ENCODE data around the gene RAB20.

The RAB20 gene

DNA sequence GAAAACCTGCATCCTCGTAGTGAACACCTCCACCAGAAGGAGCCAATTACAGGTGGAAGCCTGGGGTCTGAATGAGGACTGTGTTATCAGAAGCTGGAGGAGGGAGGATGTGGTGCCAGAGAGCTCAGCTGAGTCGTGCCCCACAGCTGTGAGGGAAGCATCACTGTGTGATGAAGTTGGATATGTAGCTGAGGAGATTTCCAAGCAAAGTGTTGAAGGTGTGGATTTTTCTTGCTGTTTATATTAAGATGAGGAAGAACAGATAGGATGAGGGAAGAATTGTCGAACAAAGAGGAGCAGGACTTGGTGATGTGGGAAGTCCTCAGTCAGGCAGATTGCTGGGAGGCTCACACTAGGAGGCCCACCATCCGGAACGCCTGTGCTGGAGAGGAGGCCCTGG, 4.4 kb downstream of the RAB20 start:
- ATAC-seq: no peak
- TF ChIP-seq ESRRG (CRISPR knock-in tag; IDR thresholded peaks at IDR 0.05) (no peak), CSRNP3 (CRISPR knock-in tag; IDR thresholded peaks at IDR 0.05) (no peak), ZNF8 (CRISPR knock-in tag; IDR thresholded peaks at IDR 0.05) (no peak), SNAI2 (CRISPR knock-in tag; IDR thresholded peaks at IDR 0.05) (no peak), ISL1 (CRISPR knock-in tag; IDR thresholded peaks at IDR 0.05) (no peak), BACH2 (CRISPR knock-in tag; IDR thresholded peaks at IDR 0.05; ENCODE audit: borderline replicate concordance) (no peak), ARNTL (CRISPR knock-in tag; IDR thresholded peaks at IDR 0.05; ENCODE audit: borderline replicate concordance, low read depth) (no peak), TOX (CRISPR knock-in tag; IDR thresholded peaks at IDR 0.05; ENCODE audit: borderline replicate concordance) (no peak), ZFP3 (CRISPR knock-in tag; IDR thresholded peaks at IDR 0.05) (no peak), OSR1 (CRISPR knock-in tag; IDR thresholded peaks at IDR 0.05) (no peak), ZNF70 (CRISPR knock-in tag; IDR thresholded peaks at IDR 0.05) (no peak), PPARA (CRISPR knock-in tag; IDR thresholded peaks at IDR 0.05; ENCODE audit: borderline replicate concordance) (no peak), GLIS3 (CRISPR knock-in tag; IDR thresholded peaks at IDR 0.05) (no peak), ZNF565 (CRISPR knock-in tag; conservative IDR thresholded peaks at IDR 0.05; ENCODE audit: low read depth) (no peak), TCF4 (CRISPR knock-in tag; IDR thresholded peaks at IDR 0.05; ENCODE audit: borderline replicate concordance) (no peak), ZC3H10 (CRISPR knock-in tag; IDR thresholded peaks at IDR 0.05) (no peak), POU6F1 (CRISPR knock-in tag; IDR thresholded peaks at IDR 0.05; ENCODE audit: borderline replicate concordance, low read depth) (no peak)
- TF ChIP-seq, protein P1, sequence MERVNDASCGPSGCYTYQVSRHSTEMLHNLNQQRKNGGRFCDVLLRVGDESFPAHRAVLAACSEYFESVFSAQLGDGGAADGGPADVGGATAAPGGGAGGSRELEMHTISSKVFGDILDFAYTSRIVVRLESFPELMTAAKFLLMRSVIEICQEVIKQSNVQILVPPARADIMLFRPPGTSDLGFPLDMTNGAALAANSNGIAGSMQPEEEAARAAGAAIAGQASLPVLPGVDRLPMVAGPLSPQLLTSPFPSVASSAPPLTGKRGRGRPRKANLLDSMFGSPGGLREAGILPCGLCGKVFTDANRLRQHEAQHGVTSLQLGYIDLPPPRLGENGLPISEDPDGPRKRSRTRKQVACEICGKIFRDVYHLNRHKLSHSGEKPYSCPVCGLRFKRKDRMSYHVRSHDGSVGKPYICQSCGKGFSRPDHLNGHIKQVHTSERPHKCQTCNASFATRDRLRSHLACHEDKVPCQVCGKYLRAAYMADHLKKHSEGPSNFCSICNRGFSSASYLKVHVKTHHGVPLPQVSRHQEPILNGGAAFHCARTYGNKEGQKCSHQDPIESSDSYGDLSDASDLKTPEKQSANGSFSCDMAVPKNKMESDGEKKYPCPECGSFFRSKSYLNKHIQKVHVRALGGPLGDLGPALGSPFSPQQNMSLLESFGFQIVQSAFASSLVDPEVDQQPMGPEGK (CRISPR knock-in tag; IDR thresholded peaks at IDR 0.05; ENCODE audit: borderline replicate concordance): no peak
- TF ChIP-seq, protein P2, sequence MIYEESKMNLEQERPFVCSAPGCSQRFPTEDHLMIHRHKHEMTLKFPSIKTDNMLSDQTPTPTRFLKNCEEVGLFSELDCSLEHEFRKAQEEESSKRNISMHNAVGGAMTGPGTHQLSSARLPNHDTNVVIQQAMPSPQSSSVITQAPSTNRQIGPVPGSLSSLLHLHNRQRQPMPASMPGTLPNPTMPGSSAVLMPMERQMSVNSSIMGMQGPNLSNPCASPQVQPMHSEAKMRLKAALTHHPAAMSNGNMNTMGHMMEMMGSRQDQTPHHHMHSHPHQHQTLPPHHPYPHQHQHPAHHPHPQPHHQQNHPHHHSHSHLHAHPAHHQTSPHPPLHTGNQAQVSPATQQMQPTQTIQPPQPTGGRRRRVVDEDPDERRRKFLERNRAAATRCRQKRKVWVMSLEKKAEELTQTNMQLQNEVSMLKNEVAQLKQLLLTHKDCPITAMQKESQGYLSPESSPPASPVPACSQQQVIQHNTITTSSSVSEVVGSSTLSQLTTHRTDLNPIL (CRISPR knock-in tag; IDR thresholded peaks at IDR 0.05; ENCODE audit: low read depth): no peak

DNA sequence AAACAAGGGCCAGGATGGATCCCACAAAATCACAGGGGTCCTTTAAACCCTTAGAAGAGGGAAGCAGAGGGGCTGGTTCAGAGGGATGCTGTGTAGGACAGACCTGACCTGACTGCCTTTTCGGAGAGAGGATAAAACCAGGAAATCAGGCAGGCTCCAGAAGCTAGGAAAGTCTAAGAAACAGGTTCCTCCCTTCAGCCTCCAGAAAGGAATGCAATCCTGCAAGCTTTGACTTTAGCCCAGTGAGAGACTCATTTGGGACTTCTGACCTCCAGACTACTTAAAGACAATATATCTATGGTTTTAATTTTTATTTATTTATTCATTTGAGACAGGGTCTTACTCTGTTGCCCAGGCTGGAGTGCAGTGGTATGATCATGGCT, 5.3 kb downstream of the RAB20 start:
- TF ChIP-seq ZNF70 (CRISPR knock-in tag; IDR thresholded peaks at IDR 0.05) (no peak), CSDC2 (CRISPR knock-in tag; IDR thresholded peaks at IDR 0.05) (no peak), CSRNP3 (CRISPR knock-in tag; IDR thresholded peaks at IDR 0.05) (no peak)
- no peak for ATAC-seq

- TF ChIP-seq ZFP30 (CRISPR knock-in tag; IDR thresholded peaks at IDR 0.05): no peak
- ATAC-seq: no peak
Measured at GRCh38 chr13:110555601-110556223, 5.8 kb downstream of the RAB20 start.

GRCh38 chr13:110554946-110555345, 6.6 kb downstream of the RAB20 start:
- no peak for ATAC-seq
- no peak for TF ChIP-seq ZNF70 (CRISPR knock-in tag; IDR thresholded peaks at IDR 0.05)
- TF ChIP-seq BACH2 (CRISPR knock-in tag; IDR thresholded peaks at IDR 0.05; ENCODE audit: borderline replicate concordance): no peak
- TF ChIP-seq ESRRG (CRISPR knock-in tag; IDR thresholded peaks at IDR 0.05): no peak
- no peak for TF ChIP-seq ZNF565 (CRISPR knock-in tag; conservative IDR thresholded peaks at IDR 0.05; ENCODE audit: low read depth)
- no peak for TF ChIP-seq OSR1 (CRISPR knock-in tag; IDR thresholded peaks at IDR 0.05)
- TF ChIP-seq, protein P3, sequence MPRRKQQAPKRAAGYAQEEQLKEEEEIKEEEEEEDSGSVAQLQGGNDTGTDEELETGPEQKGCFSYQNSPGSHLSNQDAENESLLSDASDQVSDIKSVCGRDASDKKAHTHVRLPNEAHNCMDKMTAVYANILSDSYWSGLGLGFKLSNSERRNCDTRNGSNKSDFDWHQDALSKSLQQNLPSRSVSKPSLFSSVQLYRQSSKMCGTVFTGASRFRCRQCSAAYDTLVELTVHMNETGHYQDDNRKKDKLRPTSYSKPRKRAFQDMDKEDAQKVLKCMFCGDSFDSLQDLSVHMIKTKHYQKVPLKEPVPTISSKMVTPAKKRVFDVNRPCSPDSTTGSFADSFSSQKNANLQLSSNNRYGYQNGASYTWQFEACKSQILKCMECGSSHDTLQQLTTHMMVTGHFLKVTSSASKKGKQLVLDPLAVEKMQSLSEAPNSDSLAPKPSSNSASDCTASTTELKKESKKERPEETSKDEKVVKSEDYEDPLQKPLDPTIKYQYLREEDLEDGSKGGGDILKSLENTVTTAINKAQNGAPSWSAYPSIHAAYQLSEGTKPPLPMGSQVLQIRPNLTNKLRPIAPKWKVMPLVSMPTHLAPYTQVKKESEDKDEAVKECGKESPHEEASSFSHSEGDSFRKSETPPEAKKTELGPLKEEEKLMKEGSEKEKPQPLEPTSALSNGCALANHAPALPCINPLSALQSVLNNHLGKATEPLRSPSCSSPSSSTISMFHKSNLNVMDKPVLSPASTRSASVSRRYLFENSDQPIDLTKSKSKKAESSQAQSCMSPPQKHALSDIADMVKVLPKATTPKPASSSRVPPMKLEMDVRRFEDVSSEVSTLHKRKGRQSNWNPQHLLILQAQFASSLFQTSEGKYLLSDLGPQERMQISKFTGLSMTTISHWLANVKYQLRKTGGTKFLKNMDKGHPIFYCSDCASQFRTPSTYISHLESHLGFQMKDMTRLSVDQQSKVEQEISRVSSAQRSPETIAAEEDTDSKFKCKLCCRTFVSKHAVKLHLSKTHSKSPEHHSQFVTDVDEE (CRISPR knock-in tag; IDR thresholded peaks at IDR 0.05): no peak
- no peak for TF ChIP-seq GLIS3 (CRISPR knock-in tag; IDR thresholded peaks at IDR 0.05)
- TF ChIP-seq CSDC2 (CRISPR knock-in tag; IDR thresholded peaks at IDR 0.05): no peak
- TF ChIP-seq ZC3H10 (CRISPR knock-in tag; IDR thresholded peaks at IDR 0.05): no peak
- TF ChIP-seq ZNF8 (CRISPR knock-in tag; IDR thresholded peaks at IDR 0.05): no peak
- TF ChIP-seq ZFP3 (CRISPR knock-in tag; IDR thresholded peaks at IDR 0.05): no peak
- TF ChIP-seq SNAI2 (CRISPR knock-in tag; IDR thresholded peaks at IDR 0.05): no peak
- TF ChIP-seq CSRNP3 (CRISPR knock-in tag; IDR thresholded peaks at IDR 0.05): no peak
- TF ChIP-seq RARB (CRISPR knock-in tag; IDR thresholded peaks at IDR 0.05): no peak
